PC-3 (cell line): ENCODE measurements around the gene CD164L2.

Experiments
- EZH2 ChIP-seq: fragments of 300-600 bp; sonication (generic); IDR thresholded peaks from one replicate; pipeline ENCODE4 v1.6.1; 2017; ENCODE audit warnings: antibody characterized with exemption, mild to moderate bottlenecking, low read length; ENCODE audit not compliant: unreplicated experiment
- EZH2phosphoT487 ChIP-seq: fragments of 300-600 bp; sonication (generic); IDR thresholded peaks from 2 replicates; pipeline ENCODE4 v1.6.1; 2018; ENCODE audit warnings: mild to moderate bottlenecking, antibody characterized with exemption, low read length, borderline replicate concordance
- TF ChIP-seq, protein P1 (sequence below): fragments of 300-600 bp; sonication (generic); conservative IDR thresholded peaks from 2 replicates; pipeline ENCODE4 v1.5.1; 2017; ENCODE audit warnings: antibody characterized with exemption, low read depth, mild to moderate bottlenecking, low read length

DNA sequence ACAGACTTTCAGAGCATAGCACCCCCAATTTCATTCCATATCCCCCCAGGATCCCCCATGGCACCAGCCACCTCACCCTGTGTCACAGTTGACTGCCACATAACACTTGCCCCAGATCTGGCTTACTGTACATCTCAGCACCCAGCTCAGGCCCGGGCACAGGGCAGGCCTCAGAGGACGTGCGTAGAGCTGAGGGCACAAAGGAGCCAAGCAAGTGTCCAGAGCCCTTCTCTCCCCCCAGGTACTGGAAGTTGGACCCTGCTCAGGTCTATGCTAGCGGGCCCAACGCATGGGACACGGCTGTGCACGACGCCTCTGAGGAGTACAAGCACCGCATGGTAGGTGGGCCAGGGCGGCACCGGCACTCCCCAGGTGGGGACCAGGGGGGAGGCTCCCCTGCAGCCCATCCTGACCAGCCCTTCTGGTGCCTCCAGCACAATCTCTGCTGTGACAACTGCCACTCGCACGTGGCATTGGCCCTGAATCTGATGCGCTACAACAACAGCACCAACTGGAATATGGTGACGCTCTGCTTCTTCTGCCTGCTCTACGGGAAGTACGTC is 49.3 kb downstream of the CD164L2 start:
- TF ChIP-seq, protein P1, sequence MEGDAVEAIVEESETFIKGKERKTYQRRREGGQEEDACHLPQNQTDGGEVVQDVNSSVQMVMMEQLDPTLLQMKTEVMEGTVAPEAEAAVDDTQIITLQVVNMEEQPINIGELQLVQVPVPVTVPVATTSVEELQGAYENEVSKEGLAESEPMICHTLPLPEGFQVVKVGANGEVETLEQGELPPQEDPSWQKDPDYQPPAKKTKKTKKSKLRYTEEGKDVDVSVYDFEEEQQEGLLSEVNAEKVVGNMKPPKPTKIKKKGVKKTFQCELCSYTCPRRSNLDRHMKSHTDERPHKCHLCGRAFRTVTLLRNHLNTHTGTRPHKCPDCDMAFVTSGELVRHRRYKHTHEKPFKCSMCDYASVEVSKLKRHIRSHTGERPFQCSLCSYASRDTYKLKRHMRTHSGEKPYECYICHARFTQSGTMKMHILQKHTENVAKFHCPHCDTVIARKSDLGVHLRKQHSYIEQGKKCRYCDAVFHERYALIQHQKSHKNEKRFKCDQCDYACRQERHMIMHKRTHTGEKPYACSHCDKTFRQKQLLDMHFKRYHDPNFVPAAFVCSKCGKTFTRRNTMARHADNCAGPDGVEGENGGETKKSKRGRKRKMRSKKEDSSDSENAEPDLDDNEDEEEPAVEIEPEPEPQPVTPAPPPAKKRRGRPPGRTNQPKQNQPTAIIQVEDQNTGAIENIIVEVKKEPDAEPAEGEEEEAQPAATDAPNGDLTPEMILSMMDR: no peak
- TF ChIP-seq EZH2phosphoT487 (no peak), EZH2 (no peak)
